WTC11 (cell line): Measurements from ENCODE around the gene SNX5. TPM values are rescaled to one million over a fixed set of nuclear protein-coding genes. Genes with fewer than 3 reads are reported as not detected.

ENCODE experiments used
- ATAC-seq: fragments of 200-7000 bp; cut with Tn5 transposase; 2 replicates; pipeline ENCODE4 v1.10.0; 2021; ENCODE audit warnings: mild to moderate bottlenecking, moderate library complexity
- CTCF ChIA-PET: fragments of 300-600 bp; sonication (Branson Sonifier 250); formaldehyde crosslinking; loops from one replicate; lab custom pipeline; 2021; ENCODE audit warnings: antibody characterized with exemption; lab: Charles Lee
- POLR2A ChIA-PET: fragments of 350-600 bp; sonication (Branson Sonifier 250); formaldehyde crosslinking; loops from one replicate; lab custom pipeline; 2021; ENCODE audit warnings: antibody characterized with exemption; lab: Charles Lee
- DNase-seq: peaks from one replicate; pipeline ENCODE4 v3.0.0; 2021; ENCODE audit warnings: low spot score
- H3K27ac Mint-ChIP-seq: 2 replicates; pipeline ENCODE4 v1.8.0; 2021; ENCODE audit warnings: mixed read lengths
- H3K27me3 Mint-ChIP-seq: 2 replicates; pipeline ENCODE4 v1.8.0; 2021; ENCODE audit warnings: low read depth, mild to moderate bottlenecking, moderate library complexity, mixed read lengths
- H3K36me3 Mint-ChIP-seq: 2 replicates; pipeline ENCODE4 v1.8.0; 2021; ENCODE audit warnings: mixed read lengths
- H3K4me1 Mint-ChIP-seq: 2 replicates; pipeline ENCODE4 v1.8.0; 2022; ENCODE audit warnings: mixed read lengths
- H3K4me3 Mint-ChIP-seq: 2 replicates; pipeline ENCODE4 v1.8.0; 2021; ENCODE audit warnings: mild to moderate bottlenecking, moderate library complexity, mixed read lengths
- H3K9me3 Mint-ChIP-seq: 2 replicates; pipeline ENCODE4 v1.8.0; 2021; ENCODE audit warnings: mixed read lengths
- CREM ChIP-seq: sonication (generic); formaldehyde crosslinking; IDR thresholded peaks from 2 replicates; pipeline ENCODE4 v1.8.1; 2022; ENCODE audit warnings: mild to moderate bottlenecking, missing genetic modification reagents, moderate library complexity
- E2F4 ChIP-seq: sonication (generic); formaldehyde crosslinking; IDR thresholded peaks from 2 replicates; pipeline ENCODE4 v1.8.1; 2022; ENCODE audit warnings: low read depth, mild to moderate bottlenecking, moderate library complexity, missing genetic modification reagents, borderline replicate concordance
- GABPB1 ChIP-seq: sonication (generic); formaldehyde crosslinking; IDR thresholded peaks from 2 replicates; pipeline ENCODE4 v1.8.1; 2023; ENCODE audit warnings: mild to moderate bottlenecking, missing genetic modification reagents
- HMGA2 ChIP-seq: fragments of 250-450 bp; sonication (Bioruptor Pico); IDR thresholded peaks from 2 replicates; pipeline ENCODE4 v1.4.0; 2021; ENCODE audit warnings: mild to moderate bottlenecking, moderate library complexity
- IRF1 ChIP-seq: sonication (generic); formaldehyde crosslinking; IDR thresholded peaks from 2 replicates; pipeline ENCODE4 v1.8.0; 2023; ENCODE audit warnings: missing genetic modification reagents
- JUN ChIP-seq: sonication (generic); formaldehyde crosslinking; IDR thresholded peaks from 2 replicates; pipeline ENCODE4 v1.8.0; 2023; ENCODE audit warnings: mild to moderate bottlenecking, missing genetic modification reagents
- MLX ChIP-seq: sonication (generic); formaldehyde crosslinking; IDR thresholded peaks from 2 replicates; pipeline ENCODE4 v1.8.1; 2023; ENCODE audit warnings: mild to moderate bottlenecking, missing genetic modification reagents, moderate library complexity
- MXD4 ChIP-seq: fragments of 250-450 bp; sonication (Bioruptor Pico); IDR thresholded peaks from 2 replicates; pipeline ENCODE4 v1.8.0; 2021; ENCODE audit warnings: mild to moderate bottlenecking, moderate library complexity, borderline replicate concordance
- RORB ChIP-seq: fragments of 250-450 bp; sonication (Bioruptor Pico); IDR thresholded peaks from 2 replicates; pipeline ENCODE4 v1.9.0; 2021; ENCODE audit warnings: mild to moderate bottlenecking
- SMAD3 ChIP-seq: sonication (generic); formaldehyde crosslinking; IDR thresholded peaks from 2 replicates; pipeline ENCODE4 v1.8.0; 2022; ENCODE audit warnings: missing genetic modification reagents, mild to moderate bottlenecking, borderline replicate concordance
- TCF7 ChIP-seq: sonication (generic); formaldehyde crosslinking; IDR thresholded peaks from 2 replicates; pipeline ENCODE4 v1.8.0; 2022; ENCODE audit warnings: mild to moderate bottlenecking, low read depth, missing genetic modification reagents, moderate library complexity
- ZNF317 ChIP-seq: sonication (generic); formaldehyde crosslinking; IDR thresholded peaks from 2 replicates; pipeline ENCODE4 v1.8.1; 2023; ENCODE audit warnings: low read depth, mild to moderate bottlenecking, moderate library complexity, missing genetic modification reagents, borderline replicate concordance
- ZNF423 ChIP-seq: fragments of 250-450 bp; sonication (Bioruptor Pico); IDR thresholded peaks from 2 replicates; pipeline ENCODE4 v2.1.2; 2022; ENCODE audit warnings: mild to moderate bottlenecking, moderate library complexity
- total RNA-seq: library from RNA; stranded (reverse); gene quantifications from 3 replicates; pipeline ENCODE4 v1.2.3, GENCODE V29; 2021
- TF ChIP-seq, protein P1 (sequence below): sonication (generic); formaldehyde crosslinking; conservative IDR thresholded peaks from 2 replicates; pipeline ENCODE4 v1.8.1; 2022; ENCODE audit warnings: mild to moderate bottlenecking, missing genetic modification reagents
- TF ChIP-seq, protein P2 (sequence below): sonication (generic); formaldehyde crosslinking; IDR thresholded peaks from 2 replicates; pipeline ENCODE4 v1.8.1; 2022; ENCODE audit warnings: mild to moderate bottlenecking, moderate library complexity, missing genetic modification reagents
- TF ChIP-seq, protein P3 (sequence below): sonication (generic); formaldehyde crosslinking; IDR thresholded peaks from 2 replicates; pipeline ENCODE4 v1.8.0; 2022; ENCODE audit warnings: mild to moderate bottlenecking, missing genetic modification reagents
- TF ChIP-seq, protein P4 (sequence below): sonication (generic); formaldehyde crosslinking; IDR thresholded peaks from 2 replicates; pipeline ENCODE4 v1.8.0; 2023; ENCODE audit warnings: missing genetic modification reagents, mild to moderate bottlenecking, borderline replicate concordance
- TF ChIP-seq, protein P5 (sequence below): sonication (generic); formaldehyde crosslinking; IDR thresholded peaks from 2 replicates; pipeline ENCODE4 v1.8.1; 2023; ENCODE audit warnings: mild to moderate bottlenecking, missing genetic modification reagents
- TF ChIP-seq, protein P6 (sequence below): sonication (generic); formaldehyde crosslinking; IDR thresholded peaks from 2 replicates; pipeline ENCODE4 v1.8.1; 2022; ENCODE audit warnings: missing genetic modification reagents, borderline replicate concordance
- TF ChIP-seq, protein P7 (sequence below): sonication (generic); formaldehyde crosslinking; IDR thresholded peaks from 2 replicates; pipeline ENCODE4 v1.8.0; 2022; ENCODE audit warnings: mild to moderate bottlenecking, missing genetic modification reagents

The SNX5 gene
- total RNA-seq, 1 experiment from 2014 or later = 192 TPM

GRCh38 chr20:17985388-17986018, 16.9 kb upstream of the SNX5 start:
- ChIA-PET POLR2A (interaction anchor here (0.6 kb wide), 1 partner anchor 421 kb away, joined by 3 read pairs; no protein-coding TSS in a partner anchor), CTCF (no interaction called here)
- DNase-seq (no peak), ATAC-seq (no peak)
- Mint-ChIP-seq H3K4me1 (peaks cover 24% of the 10 kb centered on the region), H3K36me3 (peaks cover 34% of the 10 kb centered on the region), H3K4me3 (no peak overlapping the region), H3K27me3 (no peaks in the 10 kb centered on the region), H3K27ac (no peak overlapping the region), H3K9me3 (no peaks in the 10 kb centered on the region)
- peak; percentile 90 for TF ChIP-seq GABPB1 (CRISPR knock-in tag)
- TF ChIP-seq SMAD3 (CRISPR knock-in tag) = no peak

DNA sequence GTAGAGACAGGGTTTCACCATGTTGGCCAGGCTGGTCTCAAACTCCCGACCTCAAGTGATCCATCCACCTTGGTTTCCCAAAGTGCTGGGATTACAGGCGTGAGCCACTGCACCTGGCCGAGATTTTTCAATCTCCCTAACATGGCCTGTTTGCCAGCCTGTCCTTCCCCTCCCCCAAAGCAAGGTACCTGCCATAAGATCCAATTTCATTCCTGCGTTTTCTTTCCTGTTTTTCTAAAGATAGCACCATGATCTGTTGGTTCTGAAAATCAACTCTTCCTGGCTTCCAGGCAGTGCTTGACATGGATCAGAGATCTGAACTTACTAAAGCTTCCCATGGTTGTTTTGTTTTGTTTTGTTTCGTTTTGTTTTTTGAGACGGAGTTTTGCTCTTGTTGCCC, 7.7 kb upstream of the SNX5 start:
- Mint-ChIP-seq H3K27ac (peak overlapping the region; percentile 77), H3K27me3 (no peaks in the 10 kb centered on the region), H3K36me3 (peaks cover 54% of the 10 kb centered on the region), H3K9me3 (no peaks in the 10 kb centered on the region), H3K4me1 (peaks cover 32% of the 10 kb centered on the region), H3K4me3 (no peak overlapping the region)
- ChIA-PET CTCF (no interaction called here), POLR2A (no interaction called here)
- DNase-seq (no peak), ATAC-seq (no peak)
- TF ChIP-seq JUN (CRISPR knock-in tag) (no peak), CREM (CRISPR knock-in tag) (no peak), ZNF317 (CRISPR knock-in tag) (no peak), TCF7 (no peak), IRF1 (CRISPR knock-in tag) (no peak), ZNF423 (CRISPR knock-in tag) (no peak), RORB (CRISPR knock-in tag) (no peak), MXD4 (CRISPR knock-in tag) (no peak), MLX (CRISPR knock-in tag) (no peak), E2F4 (CRISPR knock-in tag) (no peak), HMGA2 (CRISPR knock-in tag) (no peak)
- TF ChIP-seq, protein P1, sequence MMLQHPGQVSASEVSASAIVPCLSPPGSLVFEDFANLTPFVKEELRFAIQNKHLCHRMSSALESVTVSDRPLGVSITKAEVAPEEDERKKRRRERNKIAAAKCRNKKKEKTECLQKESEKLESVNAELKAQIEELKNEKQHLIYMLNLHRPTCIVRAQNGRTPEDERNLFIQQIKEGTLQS = no peak
- TF ChIP-seq, protein P2, sequence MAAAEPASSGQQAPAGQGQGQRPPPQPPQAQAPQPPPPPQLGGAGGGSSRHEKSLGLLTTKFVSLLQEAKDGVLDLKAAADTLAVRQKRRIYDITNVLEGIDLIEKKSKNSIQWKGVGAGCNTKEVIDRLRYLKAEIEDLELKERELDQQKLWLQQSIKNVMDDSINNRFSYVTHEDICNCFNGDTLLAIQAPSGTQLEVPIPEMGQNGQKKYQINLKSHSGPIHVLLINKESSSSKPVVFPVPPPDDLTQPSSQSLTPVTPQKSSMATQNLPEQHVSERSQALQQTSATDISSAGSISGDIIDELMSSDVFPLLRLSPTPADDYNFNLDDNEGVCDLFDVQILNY (CRISPR knock-in tag) = no peak
- TF ChIP-seq, protein P3, sequence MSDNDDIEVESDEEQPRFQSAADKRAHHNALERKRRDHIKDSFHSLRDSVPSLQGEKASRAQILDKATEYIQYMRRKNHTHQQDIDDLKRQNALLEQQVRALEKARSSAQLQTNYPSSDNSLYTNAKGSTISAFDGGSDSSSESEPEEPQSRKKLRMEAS (CRISPR knock-in tag) = no peak
- TF ChIP-seq, protein P4, sequence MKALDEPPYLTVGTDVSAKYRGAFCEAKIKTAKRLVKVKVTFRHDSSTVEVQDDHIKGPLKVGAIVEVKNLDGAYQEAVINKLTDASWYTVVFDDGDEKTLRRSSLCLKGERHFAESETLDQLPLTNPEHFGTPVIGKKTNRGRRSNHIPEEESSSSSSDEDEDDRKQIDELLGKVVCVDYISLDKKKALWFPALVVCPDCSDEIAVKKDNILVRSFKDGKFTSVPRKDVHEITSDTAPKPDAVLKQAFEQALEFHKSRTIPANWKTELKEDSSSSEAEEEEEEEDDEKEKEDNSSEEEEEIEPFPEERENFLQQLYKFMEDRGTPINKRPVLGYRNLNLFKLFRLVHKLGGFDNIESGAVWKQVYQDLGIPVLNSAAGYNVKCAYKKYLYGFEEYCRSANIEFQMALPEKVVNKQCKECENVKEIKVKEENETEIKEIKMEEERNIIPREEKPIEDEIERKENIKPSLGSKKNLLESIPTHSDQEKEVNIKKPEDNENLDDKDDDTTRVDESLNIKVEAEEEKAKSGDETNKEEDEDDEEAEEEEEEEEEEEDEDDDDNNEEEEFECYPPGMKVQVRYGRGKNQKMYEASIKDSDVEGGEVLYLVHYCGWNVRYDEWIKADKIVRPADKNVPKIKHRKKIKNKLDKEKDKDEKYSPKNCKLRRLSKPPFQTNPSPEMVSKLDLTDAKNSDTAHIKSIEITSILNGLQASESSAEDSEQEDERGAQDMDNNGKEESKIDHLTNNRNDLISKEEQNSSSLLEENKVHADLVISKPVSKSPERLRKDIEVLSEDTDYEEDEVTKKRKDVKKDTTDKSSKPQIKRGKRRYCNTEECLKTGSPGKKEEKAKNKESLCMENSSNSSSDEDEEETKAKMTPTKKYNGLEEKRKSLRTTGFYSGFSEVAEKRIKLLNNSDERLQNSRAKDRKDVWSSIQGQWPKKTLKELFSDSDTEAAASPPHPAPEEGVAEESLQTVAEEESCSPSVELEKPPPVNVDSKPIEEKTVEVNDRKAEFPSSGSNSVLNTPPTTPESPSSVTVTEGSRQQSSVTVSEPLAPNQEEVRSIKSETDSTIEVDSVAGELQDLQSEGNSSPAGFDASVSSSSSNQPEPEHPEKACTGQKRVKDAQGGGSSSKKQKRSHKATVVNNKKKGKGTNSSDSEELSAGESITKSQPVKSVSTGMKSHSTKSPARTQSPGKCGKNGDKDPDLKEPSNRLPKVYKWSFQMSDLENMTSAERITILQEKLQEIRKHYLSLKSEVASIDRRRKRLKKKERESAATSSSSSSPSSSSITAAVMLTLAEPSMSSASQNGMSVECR = no peak
- TF ChIP-seq, protein P5, sequence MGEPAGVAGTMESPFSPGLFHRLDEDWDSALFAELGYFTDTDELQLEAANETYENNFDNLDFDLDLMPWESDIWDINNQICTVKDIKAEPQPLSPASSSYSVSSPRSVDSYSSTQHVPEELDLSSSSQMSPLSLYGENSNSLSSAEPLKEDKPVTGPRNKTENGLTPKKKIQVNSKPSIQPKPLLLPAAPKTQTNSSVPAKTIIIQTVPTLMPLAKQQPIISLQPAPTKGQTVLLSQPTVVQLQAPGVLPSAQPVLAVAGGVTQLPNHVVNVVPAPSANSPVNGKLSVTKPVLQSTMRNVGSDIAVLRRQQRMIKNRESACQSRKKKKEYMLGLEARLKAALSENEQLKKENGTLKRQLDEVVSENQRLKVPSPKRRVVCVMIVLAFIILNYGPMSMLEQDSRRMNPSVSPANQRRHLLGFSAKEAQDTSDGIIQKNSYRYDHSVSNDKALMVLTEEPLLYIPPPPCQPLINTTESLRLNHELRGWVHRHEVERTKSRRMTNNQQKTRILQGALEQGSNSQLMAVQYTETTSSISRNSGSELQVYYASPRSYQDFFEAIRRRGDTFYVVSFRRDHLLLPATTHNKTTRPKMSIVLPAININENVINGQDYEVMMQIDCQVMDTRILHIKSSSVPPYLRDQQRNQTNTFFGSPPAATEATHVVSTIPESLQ = no peak
- TF ChIP-seq, protein P6, sequence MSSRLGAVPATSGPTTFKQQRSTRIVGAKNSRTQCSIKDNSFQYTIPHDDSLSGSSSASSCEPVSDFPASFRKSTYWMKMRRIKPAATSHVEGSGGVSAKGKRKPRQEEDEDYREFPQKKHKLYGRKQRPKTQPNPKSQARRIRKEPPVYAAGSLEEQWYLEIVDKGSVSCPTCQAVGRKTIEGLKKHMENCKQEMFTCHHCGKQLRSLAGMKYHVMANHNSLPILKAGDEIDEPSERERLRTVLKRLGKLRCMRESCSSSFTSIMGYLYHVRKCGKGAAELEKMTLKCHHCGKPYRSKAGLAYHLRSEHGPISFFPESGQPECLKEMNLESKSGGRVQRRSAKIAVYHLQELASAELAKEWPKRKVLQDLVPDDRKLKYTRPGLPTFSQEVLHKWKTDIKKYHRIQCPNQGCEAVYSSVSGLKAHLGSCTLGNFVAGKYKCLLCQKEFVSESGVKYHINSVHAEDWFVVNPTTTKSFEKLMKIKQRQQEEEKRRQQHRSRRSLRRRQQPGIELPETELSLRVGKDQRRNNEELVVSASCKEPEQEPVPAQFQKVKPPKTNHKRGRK (CRISPR knock-in tag) = no peak
- TF ChIP-seq, protein P7, sequence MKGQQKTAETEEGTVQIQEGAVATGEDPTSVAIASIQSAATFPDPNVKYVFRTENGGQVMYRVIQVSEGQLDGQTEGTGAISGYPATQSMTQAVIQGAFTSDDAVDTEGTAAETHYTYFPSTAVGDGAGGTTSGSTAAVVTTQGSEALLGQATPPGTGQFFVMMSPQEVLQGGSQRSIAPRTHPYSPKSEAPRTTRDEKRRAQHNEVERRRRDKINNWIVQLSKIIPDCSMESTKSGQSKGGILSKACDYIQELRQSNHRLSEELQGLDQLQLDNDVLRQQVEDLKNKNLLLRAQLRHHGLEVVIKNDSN (CRISPR knock-in tag) = no peak
- TF ChIP-seq, all 79 proteins: peak for 0
